Smooth muscle cell (in vitro differentiated cells): Measurements from ENCODE around the gene GULP1. TPM values are rescaled to one million over a fixed set of nuclear protein-coding genes. Genes with fewer than 3 reads are reported as not detected.

Source experiments
- DNase-seq: peaks from one replicate; lab custom pipeline; 2025; ENCODE audit not compliant: unreplicated experiment; lab: John Stamatoyannopoulos, UW
- H2AFZ ChIP-seq: fragments of 200-600 bp; sonication (generic); 2 replicates; pipeline ENCODE4 v1.6.0; 2016; ENCODE audit warnings: antibody characterized with exemption, low read depth, mild to moderate bottlenecking
- H3F3A ChIP-seq: fragments of 200-600 bp; sonication (generic); 2 replicates; pipeline ENCODE4 v1.6.0; 2017; ENCODE audit warnings: antibody characterized with exemption, low read depth
- H3K27ac ChIP-seq: fragments of 200-600 bp; sonication (generic); 2 replicates; pipeline ENCODE4 v1.5.1; 2016; ENCODE audit warnings: low read depth, mild to moderate bottlenecking
- H3K27me3 ChIP-seq: fragments of 200-600 bp; sonication (generic); 2 replicates; pipeline ENCODE4 v1.6.1; 2016; ENCODE audit warnings: low read depth, mild to moderate bottlenecking
- H3K36me3 ChIP-seq: fragments of 200-600 bp; sonication (generic); 2 replicates; pipeline ENCODE4 v1.5.1; 2016; ENCODE audit warnings: low read depth
- H3K4me1 ChIP-seq: fragments of 200-600 bp; sonication (generic); 2 replicates; pipeline ENCODE4 v1.5.1; 2016; ENCODE audit warnings: low read depth
- H3K4me2 ChIP-seq: fragments of 200-600 bp; sonication (generic); 2 replicates; pipeline ENCODE4 v1.6.0; 2016; ENCODE audit warnings: mild to moderate bottlenecking
- H3K4me3 ChIP-seq: fragments of 200-600 bp; sonication (generic); 2 replicates; pipeline ENCODE4 v1.5.1; 2016; ENCODE audit warnings: mild to moderate bottlenecking
- H3K79me2 ChIP-seq: fragments of 200-600 bp; sonication (generic); 2 replicates; pipeline ENCODE4 v1.6.0; 2016; ENCODE audit warnings: low read depth, mild to moderate bottlenecking
- H3K9ac ChIP-seq: fragments of 200-600 bp; sonication (generic); 2 replicates; pipeline ENCODE4 v1.6.0; 2016; ENCODE audit warnings: low read depth
- H3K9me3 ChIP-seq: fragments of 200-600 bp; sonication (generic); replicated peaks from 2 replicates; pipeline ENCODE4 v1.5.1; 2016; ENCODE audit warnings: low read depth
- H4K20me1 ChIP-seq: fragments of 200-600 bp; sonication (generic); 2 replicates; pipeline ENCODE4 v1.6.0; 2016; ENCODE audit warnings: low read depth
- WGBS: methylation state at CpG from one replicate; pipeline ENCODE4 v1.1.7; 2016; ENCODE audit warnings: low lambda C conversion rate; 5-methylcytosine and 5-hydroxymethylcytosine counted together
- polyA plus RNA-seq: library from polyadenylated mRNA; unstranded; fragments of >200 nt; fragmentation: Nextera tagmentation; extraction: Ambion mirVana; gene quantifications from 2 replicates; pipeline ENCODE4 v1.2.1, GENCODE V29; 2016
- total RNA-seq: library from RNA; depleted of rRNA; stranded (reverse); fragments of >200 nt; gene quantifications from 2 replicates; pipeline ENCODE4 v1.2.3, GENCODE V29; 2014
- TF ChIP-seq, protein P1 (sequence below): fragments of 200-600 bp; sonication (generic); IDR thresholded peaks from 2 replicates; pipeline ENCODE4 v1.5.1; 2017; ENCODE audit warnings: borderline replicate concordance, mild to moderate bottlenecking, antibody characterized with exemption; ENCODE audit not compliant: insufficient read depth, poor library complexity, severe bottlenecking

GULP1 gene
- total and polyA plus RNA-seq, 2 experiments from 2014 or later: 40.2 to 115 TPM

DNA sequence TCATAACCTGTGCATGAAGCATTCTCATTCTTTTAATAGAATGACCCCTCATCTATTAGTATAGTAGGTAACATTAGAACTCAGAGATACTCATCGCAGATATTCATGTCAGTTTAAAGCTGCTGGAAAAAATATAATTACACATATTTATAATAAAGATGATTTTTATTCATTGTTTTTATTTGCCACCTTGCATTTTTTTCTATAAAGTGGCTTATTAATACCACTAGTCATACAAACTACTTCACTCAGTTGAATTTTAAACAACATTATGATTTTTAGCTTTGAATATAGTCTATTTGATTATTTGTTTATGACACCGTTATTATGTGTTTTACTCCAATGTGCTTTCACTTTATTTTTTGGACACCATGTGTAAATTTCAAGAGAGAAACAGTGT lies 23.9 kb upstream of the GULP1 start:
- Histone ChIP-seq H4K20me1 (no peaks in the 10 kb centered on the region), H3K27me3 (no peaks in the 10 kb centered on the region), H3K36me3 (no peaks in the 10 kb centered on the region), H3K4me3 (no peak overlapping the region), H3K4me1 (peaks cover 9% of the 10 kb centered on the region), H3K79me2 (peaks cover 6% of the 10 kb centered on the region), H3F3A (no peaks in the 10 kb centered on the region), H3K9me3 (no peaks in the 10 kb centered on the region), H3K27ac (no peak overlapping the region), H3K4me2 (no peak overlapping the region), H3K9ac (no peak overlapping the region), H2AFZ (no peak overlapping the region)
- 98% methylated on average over 2 of the region's 2 CpGs for whole genome bisulfite sequencing
- TF ChIP-seq, protein P1, sequence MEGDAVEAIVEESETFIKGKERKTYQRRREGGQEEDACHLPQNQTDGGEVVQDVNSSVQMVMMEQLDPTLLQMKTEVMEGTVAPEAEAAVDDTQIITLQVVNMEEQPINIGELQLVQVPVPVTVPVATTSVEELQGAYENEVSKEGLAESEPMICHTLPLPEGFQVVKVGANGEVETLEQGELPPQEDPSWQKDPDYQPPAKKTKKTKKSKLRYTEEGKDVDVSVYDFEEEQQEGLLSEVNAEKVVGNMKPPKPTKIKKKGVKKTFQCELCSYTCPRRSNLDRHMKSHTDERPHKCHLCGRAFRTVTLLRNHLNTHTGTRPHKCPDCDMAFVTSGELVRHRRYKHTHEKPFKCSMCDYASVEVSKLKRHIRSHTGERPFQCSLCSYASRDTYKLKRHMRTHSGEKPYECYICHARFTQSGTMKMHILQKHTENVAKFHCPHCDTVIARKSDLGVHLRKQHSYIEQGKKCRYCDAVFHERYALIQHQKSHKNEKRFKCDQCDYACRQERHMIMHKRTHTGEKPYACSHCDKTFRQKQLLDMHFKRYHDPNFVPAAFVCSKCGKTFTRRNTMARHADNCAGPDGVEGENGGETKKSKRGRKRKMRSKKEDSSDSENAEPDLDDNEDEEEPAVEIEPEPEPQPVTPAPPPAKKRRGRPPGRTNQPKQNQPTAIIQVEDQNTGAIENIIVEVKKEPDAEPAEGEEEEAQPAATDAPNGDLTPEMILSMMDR: no peak
- DNase-seq: no peak

DNA sequence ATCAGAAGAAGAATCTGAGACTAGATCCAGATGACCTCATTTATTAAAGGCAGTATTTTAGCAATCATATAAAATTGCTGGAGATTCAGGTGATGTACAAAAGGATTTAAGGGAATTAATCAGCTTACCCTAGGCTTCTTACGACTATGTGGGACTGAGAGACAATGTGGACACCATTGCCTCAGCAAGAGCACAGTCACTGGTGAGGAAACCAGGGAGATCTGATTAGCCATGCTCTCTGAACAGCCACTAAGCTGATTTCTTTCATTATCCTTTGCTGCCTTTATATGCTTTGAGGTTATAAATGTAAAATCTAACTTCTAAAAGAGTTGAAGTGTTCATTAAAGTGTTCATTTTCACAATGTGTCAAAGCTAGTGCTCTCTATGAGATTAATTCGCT lies 22.7 kb upstream of the GULP1 start:
- Histone ChIP-seq H3K9ac (no peak overlapping the region), H3F3A (no peaks in the 10 kb centered on the region), H3K9me3 (no peaks in the 10 kb centered on the region), H3K4me3 (no peak overlapping the region), H2AFZ (no peak overlapping the region), H3K4me2 (no peak overlapping the region), H3K27ac (no peak overlapping the region), H3K36me3 (no peaks in the 10 kb centered on the region), H3K27me3 (no peaks in the 10 kb centered on the region), H4K20me1 (no peaks in the 10 kb centered on the region), H3K79me2 (peaks cover 6% of the 10 kb centered on the region), H3K4me1 (peaks cover 9% of the 10 kb centered on the region)
- TF ChIP-seq, protein P1: no peak
- no peak for DNase-seq
- WGBS: 89% methylated on average over 2 of the region's 2 CpGs

DNA sequence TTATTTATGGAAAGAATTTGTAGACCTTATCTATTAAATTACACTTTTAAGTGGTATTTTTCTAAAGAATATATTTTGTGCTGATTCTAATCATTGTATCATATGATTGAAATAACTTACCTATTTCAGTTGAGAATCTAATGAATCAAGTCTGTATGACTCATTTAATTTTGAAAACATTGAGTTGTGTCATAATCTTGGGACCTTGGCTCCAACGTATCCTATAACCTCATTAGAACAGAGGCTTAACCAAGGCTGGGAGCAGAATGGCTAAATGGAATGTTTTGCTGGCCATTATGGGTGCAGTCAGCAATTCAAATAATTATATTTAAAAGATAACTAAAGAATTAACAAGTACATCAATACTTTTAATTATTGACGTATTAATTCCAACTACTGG lies 19.6 kb upstream of the GULP1 start:
- Histone ChIP-seq H3K9ac (no peak overlapping the region), H3K27ac (no peak overlapping the region), H3F3A (no peaks in the 10 kb centered on the region), H3K9me3 (no peaks in the 10 kb centered on the region), H3K4me3 (no peak overlapping the region), H4K20me1 (no peaks in the 10 kb centered on the region), H3K36me3 (no peaks in the 10 kb centered on the region), H3K79me2 (peaks cover 6% of the 10 kb centered on the region), H3K4me2 (no peak overlapping the region), H3K27me3 (no peaks in the 10 kb centered on the region), H2AFZ (no peak overlapping the region), H3K4me1 (peaks cover 14% of the 10 kb centered on the region)
- TF ChIP-seq, protein P1: no peak
- DNase-seq: no peak
- 91% methylated on average over 2 of the region's 2 CpGs for WGBS

DNA sequence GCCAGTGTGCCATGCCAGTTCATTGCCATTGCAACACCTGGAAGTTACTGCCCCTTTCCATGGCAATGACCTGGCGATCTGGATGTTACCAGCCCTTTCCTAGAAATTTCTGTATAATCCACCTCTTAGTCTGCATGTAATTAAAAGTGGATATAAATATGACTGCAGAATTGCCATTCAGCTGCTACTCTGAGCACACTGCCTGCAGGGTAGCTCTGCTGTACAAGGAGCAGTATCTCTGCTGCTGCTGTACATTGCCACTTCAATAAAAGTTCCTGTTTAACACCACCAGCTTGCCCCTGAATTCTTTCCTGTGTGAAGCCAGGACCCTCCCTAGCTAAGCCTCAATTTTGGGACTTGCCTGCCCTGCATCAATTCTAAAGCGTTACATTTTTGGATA lies 17.4 kb upstream of the GULP1 start:
- TF ChIP-seq, protein P1: no peak
- WGBS: 89% methylated on average over 2 of the region's 2 CpGs
- Histone ChIP-seq H3K27me3 (no peaks in the 10 kb centered on the region), H3K27ac (no peak overlapping the region), H3K79me2 (peaks cover 6% of the 10 kb centered on the region), H2AFZ (no peak overlapping the region), H3K4me3 (no peak overlapping the region), H3K9me3 (no peaks in the 10 kb centered on the region), H3F3A (no peaks in the 10 kb centered on the region), H3K36me3 (no peaks in the 10 kb centered on the region), H3K4me2 (no peak overlapping the region), H3K9ac (no peak overlapping the region), H4K20me1 (no peaks in the 10 kb centered on the region), H3K4me1 (peaks cover 24% of the 10 kb centered on the region)
- no peak for DNase-seq
